Type B pancreatic cell (in vitro differentiated cells): ENCODE results near the gene OSBPL3. TPM values are rescaled to one million over a fixed set of nuclear protein-coding genes. Genes with fewer than 3 reads are reported as not detected.

Source experiments
- DNase-seq: peaks from one replicate; pipeline ENCODE4 v3.0.0; 2021; ENCODE audit warnings: mixed read lengths; ENCODE audit not compliant: unreplicated experiment; ENCODE audit errors: extremely low spot score
- H3K27ac Mint-ChIP-seq: 2 replicates; pipeline ENCODE4 v1.8.0; 2021; ENCODE audit warnings: mild to moderate bottlenecking, mixed read lengths
- H3K27me3 Mint-ChIP-seq: 2 replicates; pipeline ENCODE4 v1.8.0; 2021; ENCODE audit warnings: mixed read lengths
- H3K36me3 Mint-ChIP-seq: 2 replicates; pipeline ENCODE4 v1.8.0; 2021; ENCODE audit warnings: mixed read lengths
- H3K4me1 Mint-ChIP-seq: one replicate; pipeline ENCODE4 v1.8.0; 2021; ENCODE audit warnings: mixed read lengths; ENCODE audit not compliant: unreplicated experiment
- H3K4me3 Mint-ChIP-seq: 2 replicates; pipeline ENCODE4 v1.8.0; 2021; ENCODE audit warnings: mild to moderate bottlenecking, mixed read lengths
- H3K9me3 Mint-ChIP-seq: 2 replicates; pipeline ENCODE4 v1.8.0; 2021; ENCODE audit warnings: mixed read lengths
- CTCF ChIP-seq: fragments of 200-600 bp; sonication (generic); conservative IDR thresholded peaks from 2 replicates; pipeline ENCODE4 v1.5.0; 2021; ENCODE audit warnings: antibody characterized with exemption, mild to moderate bottlenecking
- total RNA-seq: library from RNA; stranded (reverse); gene quantifications from 2 replicates; pipeline ENCODE4 v1.2.1, GENCODE V29; 2021; ENCODE audit warnings: low replicate concordance

Gene OSBPL3
- total RNA-seq, 1 donor from 2014 or later = 18.3 TPM

- H3K36me3 Mint-ChIP-seq = no peaks in the 10 kb centered on the region
- peaks cover 18% of the 10 kb centered on the region for H3K4me1 Mint-ChIP-seq
- DNase-seq = no peak
- peak overlapping the region; percentile 88 for H3K27ac Mint-ChIP-seq
- peak overlapping the region; percentile 13 for H3K4me3 Mint-ChIP-seq
- no peak for TF ChIP-seq CTCF
- H3K27me3 Mint-ChIP-seq = peaks cover 11% of the 10 kb centered on the region
- H3K9me3 Mint-ChIP-seq = no peaks in the 10 kb centered on the region
These were observed 7.9 kb downstream of the OSBPL3 start for GRCh38 chr7:24972166-24972477.

- Mint-ChIP-seq H3K36me3 (no peaks in the 10 kb centered on the region), H3K4me3 (peak overlapping the region; percentile 51), H3K4me1 (peaks cover 18% of the 10 kb centered on the region), H3K27ac (peak overlapping the region; percentile 88), H3K9me3 (no peaks in the 10 kb centered on the region), H3K27me3 (peaks cover 5% of the 10 kb centered on the region)
- no peak for DNase-seq
- TF ChIP-seq CTCF = no peak
These were observed 8.4 kb downstream of the OSBPL3 start for GRCh38 chr7:24971333-24972165.

GRCh38 chr7:24970676-24971075 is 9.3 kb downstream of the OSBPL3 start:
- H3K27ac Mint-ChIP-seq = peak overlapping the region; percentile 88

GRCh38 chr7:24968165-24968564 is 11.8 kb downstream of the OSBPL3 start:
- peaks cover 26% of the 10 kb centered on the region for H3K4me1 Mint-ChIP-seq
- no peak for TF ChIP-seq CTCF
- H3K36me3 Mint-ChIP-seq = no peaks in the 10 kb centered on the region
- H3K27me3 Mint-ChIP-seq = no peaks in the 10 kb centered on the region
- peaks cover 4% of the 10 kb centered on the region for H3K9me3 Mint-ChIP-seq
- no peak overlapping the region for H3K4me3 Mint-ChIP-seq
- no peak for DNase-seq
- H3K27ac Mint-ChIP-seq = peak overlapping the region; percentile 93

More at GRCh38 chr7:24970676-24971075, 9.3 kb downstream of the OSBPL3 start:
- Mint-ChIP-seq H3K4me1 (peaks cover 20% of the 10 kb centered on the region), H3K4me3 (peak overlapping the region; percentile 51), H3K9me3 (no peaks in the 10 kb centered on the region), H3K36me3 (no peaks in the 10 kb centered on the region), H3K27me3 (no peaks in the 10 kb centered on the region)
- no peak for DNase-seq
- TF ChIP-seq CTCF = no peak

GRCh38 chr7:24967696-24968095 is 12.3 kb downstream of the OSBPL3 start:
- Mint-ChIP-seq H3K27me3 (no peaks in the 10 kb centered on the region), H3K27ac (peak overlapping the region; percentile 93), H3K9me3 (peaks cover 4% of the 10 kb centered on the region), H3K36me3 (no peaks in the 10 kb centered on the region), H3K4me3 (peak overlapping the region; percentile 13), H3K4me1 (peaks cover 26% of the 10 kb centered on the region)
- no peak for DNase-seq
- no peak for TF ChIP-seq CTCF
